Measurements from ENCODE around the gene FKBP10.
A peak's percentile ranks its signal among the peaks of the same experiment; 100 is the strongest.
"Not testable (repeated sequence)": the region's sequence is repeated elsewhere in the genome, so short reads cannot be mapped to it uniquely, and the experiment has no call there.

The FKBP10 gene

DNA sequence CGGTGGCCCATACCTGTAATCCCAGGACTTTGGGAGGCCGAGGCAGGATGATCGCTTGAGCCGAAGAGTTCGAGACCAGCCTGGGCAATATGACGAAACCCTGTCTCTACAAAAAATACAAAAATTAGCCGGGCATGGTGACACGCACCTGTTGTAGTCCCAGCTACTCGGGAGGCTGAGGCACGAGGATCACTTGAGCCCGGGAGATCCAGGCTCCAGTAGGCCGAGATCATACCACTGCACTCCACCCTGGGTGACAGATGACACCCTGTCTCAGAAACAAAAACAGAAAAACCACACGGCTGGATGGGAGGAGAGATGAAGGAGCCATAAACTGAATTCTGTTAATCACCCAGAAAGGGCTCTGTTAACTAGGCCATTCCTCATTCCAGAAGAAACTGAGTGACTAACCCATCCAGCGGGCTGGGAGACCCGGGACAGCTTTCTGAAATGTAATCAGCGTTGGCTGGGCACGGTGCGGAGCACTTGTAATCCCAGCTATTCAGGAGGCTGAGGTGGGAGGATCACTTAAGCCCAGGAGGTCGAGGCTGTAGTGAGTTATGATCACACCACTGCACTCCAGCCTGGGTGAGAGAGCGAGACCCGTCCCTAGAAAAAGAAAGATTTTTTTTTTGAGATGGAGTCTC, 23.9 kb downstream of the FKBP10 start:
- DNase-seq (ENCODE audit: low read depth, low spot score): no peak

DNA sequence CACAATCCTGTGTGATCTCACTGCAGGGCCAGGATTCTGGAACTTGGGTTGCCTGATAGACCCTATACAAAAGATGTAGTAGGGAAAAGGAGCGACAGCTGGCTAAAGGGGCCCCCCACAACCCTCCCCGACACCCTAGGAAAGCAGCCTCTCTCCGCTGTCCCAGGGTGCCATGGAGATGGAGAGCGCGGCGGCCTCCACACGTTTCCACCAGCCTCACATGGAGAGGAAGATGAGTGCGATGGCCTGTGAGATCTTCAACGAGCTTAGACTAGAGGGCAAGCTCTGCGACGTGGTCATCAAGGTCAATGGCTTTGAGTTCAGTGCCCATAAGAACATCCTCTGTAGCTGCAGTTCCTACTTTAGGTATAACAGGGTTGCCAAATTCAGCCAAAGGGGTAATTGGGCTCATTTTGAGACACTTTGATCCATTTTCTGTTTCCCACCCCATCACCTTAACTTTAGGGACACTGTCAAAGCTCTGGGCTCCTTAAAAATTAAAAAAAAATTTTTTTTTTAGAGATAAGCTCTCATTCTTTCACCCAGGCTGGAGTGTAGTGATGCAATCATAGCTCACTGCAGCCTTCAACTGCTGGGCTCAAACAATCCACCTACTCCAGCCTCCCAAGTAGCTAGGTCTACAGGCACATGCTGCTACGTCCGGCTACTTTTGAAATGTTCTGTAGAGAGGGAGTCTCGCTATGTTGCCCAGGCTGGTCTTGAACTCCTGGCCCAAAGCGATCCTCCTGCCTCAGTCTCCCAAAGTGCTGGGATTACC, 25.1 kb downstream of the FKBP10 start, which contains the start of gene KLHL10:
TSS of gene KLHL10 (plus strand) at position 65 of the 778 bp plus-strand sequence. CDS start at position 173, 108 bp downstream.
- no peak for DNase-seq (ENCODE audit: low read depth, low spot score)

DNA sequence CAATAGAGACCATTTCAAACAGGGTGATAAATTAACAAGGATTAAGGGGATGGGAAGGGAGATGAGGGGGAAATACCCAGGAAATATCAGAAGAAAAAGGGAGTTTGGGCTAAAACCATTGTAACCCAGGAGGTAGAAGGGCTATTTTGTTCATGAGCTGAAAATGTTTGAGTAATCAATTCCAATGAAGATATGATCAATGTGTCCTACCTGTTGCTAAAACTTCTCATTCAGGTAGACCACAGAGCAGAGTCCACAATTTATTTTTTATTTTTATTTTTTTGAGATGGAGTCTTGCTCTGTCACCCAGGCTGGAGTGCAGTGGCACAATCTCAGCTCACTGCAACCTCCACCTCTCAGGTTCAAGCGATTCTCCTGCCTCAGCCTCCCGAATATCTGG, 26.6 kb downstream of the FKBP10 start:
- DNase-seq (ENCODE audit: low read depth, low spot score): not testable (repeated sequence)

DNA sequence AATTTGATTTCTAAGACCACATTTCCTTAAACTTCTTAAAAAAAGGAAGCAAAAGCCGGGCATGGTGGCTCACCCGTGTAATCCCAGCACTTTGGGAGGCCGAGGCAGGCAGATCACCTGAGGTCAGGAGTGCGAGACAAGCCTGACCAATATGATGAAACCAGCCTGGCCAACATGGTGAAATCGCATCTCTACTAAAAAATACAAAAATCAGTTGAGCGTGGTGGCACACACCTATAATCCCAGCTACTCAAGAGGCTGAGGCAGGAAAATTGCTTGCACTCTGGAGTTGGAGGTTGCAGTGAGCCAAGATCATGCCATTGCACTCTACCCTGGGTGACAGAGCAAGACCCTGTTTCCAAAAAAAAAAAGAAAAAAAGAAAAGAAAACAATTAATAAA, 28.0 kb downstream of the FKBP10 start:
- DNase-seq (ENCODE audit: low read depth, low spot score): not testable (repeated sequence)

DNA sequence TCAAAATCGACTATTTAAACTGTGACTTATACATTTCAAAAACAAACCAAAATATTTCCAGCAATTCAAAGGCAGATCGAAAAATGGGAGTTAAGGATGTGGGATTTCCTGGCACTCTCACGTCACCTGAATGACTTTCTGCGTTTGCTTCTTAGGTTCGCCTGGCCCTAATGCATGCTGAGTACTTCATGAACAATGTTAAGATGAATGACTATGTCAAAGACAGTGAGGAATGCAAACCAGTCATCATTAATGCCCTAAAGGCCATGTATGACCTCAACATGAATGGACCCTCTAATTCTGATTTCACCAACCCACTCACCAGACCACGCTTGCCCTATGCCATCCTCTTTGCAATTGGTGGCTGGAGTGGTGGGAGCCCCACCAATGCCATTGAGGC, 32.2 kb downstream of the FKBP10 start:
- no peak for DNase-seq (ENCODE audit: low read depth, low spot score)

DNA sequence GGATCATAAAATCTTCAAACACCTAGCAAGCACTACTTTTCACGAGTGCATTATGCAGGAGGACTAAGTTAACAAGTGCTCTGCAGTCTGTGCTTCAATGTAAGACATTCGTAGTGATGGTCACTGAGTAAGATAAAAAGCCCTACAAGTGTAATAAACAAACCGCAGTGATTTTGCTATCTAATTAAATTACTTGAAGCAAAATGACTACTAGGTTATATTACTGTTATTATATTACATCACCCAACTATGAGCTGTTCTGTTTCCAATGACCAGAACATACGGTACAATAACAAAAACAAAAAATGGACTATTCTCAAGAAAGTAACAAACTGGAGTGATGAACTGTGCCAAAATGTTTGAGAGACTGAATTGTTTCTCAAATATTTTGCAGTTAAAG, 36.0 kb downstream of the FKBP10 start:
- no peak for DNase-seq (ENCODE audit: low read depth, low spot score)

DNA sequence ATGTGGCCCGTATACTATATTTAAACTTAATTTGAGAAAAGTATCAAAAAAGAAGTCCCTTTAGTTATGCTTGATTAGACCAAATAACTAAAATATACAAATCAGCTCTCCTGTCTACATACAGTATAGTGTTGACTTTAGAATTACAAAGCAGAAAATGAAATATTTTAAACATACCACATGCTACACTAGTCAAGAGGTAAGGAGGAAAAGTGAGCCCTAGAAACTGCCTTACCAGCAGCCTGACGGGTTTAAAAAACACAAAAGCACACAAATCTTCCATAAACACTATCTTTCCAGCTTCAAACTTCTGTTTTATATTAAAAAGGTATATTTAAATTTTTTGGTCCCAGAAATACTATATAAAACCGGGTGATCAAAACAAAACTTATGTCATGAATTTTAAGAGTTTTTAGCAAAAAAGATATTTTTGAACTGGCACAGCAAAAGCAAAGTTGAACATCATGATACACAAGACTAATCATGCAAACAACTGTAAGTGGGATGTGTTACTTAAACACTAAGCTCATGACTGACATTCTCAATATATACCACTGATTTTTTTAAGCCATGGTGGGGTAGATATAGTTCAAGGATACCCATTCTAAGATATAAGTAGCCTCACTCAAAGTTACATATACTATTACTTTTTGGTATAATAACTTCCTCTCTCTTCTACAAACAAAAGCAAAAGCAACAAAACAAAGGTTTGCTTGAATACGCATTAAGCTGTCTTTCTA, 36.6 kb downstream of the FKBP10 start:
- no peak for DNase-seq (ENCODE audit: low read depth, low spot score)

DNA sequence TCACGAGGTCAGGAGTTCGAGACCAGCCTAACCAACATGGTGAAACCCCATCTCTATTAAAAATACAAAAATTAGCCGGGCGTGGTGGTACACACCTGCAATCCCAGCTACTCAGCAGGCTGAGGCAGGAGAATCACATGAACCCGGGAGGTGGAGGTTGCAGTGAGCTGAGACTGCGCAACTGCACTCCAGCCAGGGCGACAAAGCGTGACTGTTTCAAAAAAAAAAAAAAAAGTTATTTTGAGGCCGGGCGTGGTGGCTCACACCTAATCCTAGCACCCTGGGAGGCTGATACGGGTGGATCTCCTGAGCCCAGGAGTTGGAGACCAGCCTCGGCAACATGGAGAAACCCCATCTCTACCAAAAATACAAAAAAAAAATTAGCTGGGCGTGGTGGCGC, 38.6 kb downstream of the FKBP10 start:
- DNase-seq (ENCODE audit: low read depth, low spot score): not testable (repeated sequence)

DNA sequence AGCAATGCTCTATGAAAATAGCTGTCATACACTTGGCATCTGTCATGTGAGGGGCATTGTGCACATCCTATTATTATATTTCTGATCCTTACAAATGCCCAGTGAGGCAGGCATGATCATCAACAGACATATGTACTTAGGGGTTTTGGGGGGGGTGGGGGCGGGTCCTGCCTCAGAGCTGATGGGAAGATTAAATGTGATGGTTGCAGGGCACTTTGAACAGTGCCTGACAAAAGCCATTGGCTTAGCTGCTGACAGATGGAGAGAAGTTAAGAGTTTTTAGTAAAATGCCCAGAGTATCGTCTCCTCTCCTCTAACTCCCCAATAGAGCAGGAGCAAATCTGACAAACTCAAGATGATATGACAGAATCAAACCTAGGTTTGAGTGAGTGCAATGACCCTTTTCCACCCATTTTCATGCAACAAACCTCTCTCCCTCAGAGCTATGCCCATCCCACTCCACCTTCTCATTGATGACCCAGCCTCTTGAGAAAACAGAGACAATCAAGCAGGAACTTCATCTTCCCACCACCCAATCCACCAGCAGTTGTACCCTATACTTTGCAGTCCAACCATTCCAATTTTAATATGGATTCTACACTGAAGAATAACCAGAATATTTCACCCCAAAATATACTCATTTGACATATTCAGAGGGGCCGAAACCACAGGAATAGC, 47.6 kb downstream of the FKBP10 start:
- no peak for DNase-seq (ENCODE audit: low read depth, low spot score)

DNA sequence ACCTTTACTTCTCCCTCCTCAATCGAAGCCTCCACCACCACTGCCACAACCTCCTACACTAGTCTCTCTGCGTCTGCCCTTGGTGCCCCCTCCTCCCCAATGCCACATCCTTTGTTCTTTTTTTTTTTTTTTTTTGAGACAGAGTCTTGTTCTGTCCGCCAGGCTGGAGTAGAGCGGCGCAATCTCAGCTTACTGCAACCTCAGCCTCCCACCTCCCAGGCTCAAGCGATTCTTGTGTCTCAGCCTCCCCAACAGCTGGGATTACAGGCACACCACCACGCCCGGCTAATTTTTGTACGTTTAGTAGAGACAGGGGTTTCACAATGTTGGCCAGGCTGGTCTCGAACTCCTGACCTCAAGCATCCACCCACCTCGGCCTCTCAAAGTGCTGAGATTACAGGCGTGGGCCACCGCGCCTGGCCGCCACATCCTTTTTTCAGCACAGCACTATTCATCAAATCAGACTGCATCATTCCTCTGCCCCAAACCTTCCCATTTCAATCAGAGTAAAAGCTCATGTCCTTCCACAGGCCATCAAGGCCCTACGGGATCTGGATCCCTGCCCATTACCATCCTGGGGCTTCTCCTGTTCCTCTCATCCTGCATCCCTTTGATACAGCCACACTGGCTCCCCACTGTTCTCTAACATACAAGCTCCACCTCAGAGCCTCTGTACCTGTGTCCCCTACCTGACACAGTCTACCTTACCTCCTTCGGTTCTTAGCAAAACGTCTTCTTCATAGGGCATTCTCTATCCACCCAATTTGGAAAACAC, 50.5 kb downstream of the FKBP10 start:
- no peak for DNase-seq (ENCODE audit: low read depth, low spot score)

DNA sequence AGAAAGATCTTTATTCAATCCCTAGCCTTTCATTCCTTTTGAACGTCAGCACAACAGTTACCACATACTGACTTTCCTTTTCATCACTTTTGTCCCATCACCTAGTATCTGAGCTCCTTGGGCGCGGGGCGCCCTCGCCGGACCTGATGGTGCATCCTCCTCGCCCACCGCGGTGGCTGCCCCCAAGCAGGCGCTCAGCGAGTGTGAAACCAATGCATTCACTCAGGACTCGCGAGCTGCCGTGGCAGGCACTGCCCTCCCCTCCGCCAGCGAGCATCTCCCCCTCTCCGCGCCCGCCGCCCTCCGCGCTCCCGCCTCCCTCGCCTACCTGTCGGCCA, 51.7 kb downstream of the FKBP10 start:
- DNase-seq (ENCODE audit: low read depth, low spot score): no peak

DNA sequence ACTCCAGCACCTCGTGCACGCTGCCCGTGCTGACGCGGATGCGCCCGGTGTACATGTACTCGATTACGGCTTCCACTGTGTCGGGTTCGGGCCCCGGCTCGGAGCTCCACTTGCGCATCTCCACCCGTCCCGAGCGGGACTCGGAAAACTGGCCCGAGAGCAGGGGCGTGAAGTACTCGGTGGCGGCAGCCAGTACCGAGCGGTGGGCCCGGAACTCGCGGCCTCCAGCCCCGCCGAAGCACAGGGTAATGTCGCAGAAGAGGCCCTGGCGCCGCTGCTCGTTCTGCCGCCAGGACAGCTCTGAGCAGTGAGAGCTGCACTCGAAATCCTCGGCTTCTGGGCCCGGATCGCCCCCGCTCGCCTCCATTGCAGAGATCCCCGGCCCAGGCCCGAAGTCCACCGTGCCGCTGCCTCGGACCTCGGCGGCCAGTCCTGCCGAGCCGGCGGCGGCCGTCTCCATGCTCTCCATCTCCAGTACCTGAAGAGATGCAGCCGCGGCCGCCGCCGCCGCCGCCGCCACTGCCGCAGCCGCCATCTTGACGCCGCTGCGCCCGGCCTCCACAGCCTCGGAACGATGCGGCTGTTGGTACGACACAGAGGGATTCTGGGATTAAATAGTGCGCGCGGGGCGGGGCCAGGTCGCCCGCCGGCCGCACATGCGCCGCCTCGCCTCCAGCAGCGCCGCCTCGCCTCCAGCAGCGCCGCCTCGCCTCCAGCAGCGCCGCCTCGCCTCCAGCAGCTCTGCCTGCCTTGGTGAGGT, 52.2 kb downstream of the FKBP10 start, which contains the start of gene KLHL11:
TSS of gene KLHL11 (minus strand) at position 588 of the 760 bp plus-strand sequence. CDS start at position 535, 53 bp downstream.
- DNase-seq (ENCODE audit: low read depth, low spot score): peak; percentile 74

DNA sequence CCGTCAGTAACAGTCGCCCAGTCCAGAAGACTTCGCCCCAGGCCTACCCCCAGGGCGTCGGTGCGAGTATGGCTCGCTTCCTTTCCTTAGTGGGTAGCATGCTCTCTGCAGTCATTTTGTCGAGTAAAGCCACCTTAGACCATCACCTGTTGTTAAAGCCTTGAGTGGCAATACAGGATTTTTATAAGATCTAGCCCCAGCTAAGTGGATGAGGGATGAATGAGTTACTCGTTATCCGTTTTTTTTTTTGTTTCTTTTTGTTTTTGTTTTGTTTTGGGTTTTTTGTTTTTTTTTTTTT, 52.7 kb downstream of the FKBP10 start:
- DNase-seq (ENCODE audit: low read depth, low spot score): no peak

DNA sequence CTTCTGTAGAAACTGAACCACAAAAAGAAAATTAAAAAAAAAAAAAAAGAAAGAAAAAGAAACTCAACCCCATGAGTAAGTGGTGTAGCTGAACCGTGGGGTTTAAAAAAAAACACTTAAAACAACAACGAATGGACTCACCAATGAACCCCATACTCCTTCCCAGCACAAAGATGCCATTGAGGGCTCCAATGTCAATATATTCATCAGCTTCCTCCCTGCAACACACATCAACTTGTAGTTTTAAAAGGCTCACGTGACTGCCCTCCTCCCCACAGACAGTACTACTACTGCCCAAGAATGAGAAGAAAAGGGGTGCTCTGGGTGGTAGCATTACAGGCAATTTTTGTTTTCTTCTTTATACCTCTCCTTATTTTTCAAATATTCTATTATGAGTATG, 55.8 kb downstream of the FKBP10 start:
- DNase-seq (ENCODE audit: low read depth, low spot score): no peak

DNA sequence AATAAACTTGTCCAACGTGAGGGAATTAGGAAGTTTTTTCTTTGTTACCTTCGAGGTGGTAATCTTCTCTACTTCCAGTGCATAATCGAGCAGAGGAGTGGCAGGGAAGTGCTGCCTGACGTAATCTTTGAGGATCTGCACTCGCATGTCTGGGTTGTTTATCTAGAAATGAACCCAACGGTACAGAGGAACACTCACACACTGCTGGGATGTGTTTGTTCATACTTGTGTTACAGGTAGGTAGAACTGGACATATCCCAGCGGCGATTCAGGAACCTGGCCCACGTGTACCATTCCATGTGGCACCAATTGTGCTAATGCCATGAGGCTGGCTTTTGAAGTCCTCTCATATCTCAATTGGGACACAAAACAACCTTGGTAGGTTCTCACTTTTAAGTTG, 56.6 kb downstream of the FKBP10 start:
- no peak for DNase-seq (ENCODE audit: low read depth, low spot score)

DNA sequence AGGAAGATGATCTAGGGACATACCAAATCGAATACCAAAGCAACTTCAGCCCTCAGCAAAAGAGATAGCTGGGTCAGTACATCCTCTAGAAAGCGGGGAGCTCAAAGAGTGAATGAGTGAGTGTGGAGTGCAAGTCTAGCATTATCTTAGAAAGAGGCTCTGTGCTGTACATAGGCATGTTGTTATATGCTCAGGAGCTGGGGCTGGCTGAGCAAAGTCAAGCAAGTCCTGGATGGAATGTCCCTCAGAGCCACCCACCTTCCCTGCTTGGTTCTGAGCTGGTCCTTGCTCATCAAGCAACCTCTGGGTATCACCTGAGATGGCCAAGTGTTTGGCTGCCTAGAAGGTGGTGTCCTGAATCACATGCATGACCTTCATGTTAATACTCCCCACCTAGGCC, 57.3 kb downstream of the FKBP10 start:
- no peak for DNase-seq (ENCODE audit: low read depth, low spot score)

DNA sequence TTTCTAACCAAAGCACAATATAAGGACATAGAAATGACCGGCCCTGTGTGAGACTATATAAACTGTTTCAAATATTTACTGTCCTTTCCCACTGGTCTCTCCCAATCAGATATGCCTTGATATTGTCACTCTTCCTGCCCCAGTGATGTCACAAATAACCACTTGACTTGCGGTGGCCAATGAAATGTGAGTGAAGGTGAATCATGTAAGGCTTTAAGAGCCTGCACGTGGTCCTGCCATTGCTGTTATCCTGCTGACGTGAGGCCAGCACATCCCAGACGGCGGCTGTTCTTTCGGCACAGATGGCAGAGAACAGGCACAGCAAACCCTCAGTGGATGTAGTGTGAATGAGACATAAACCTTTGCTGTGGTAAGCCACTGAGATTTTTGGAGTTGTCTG, 57.8 kb downstream of the FKBP10 start:
- DNase-seq (ENCODE audit: low read depth, low spot score): no peak

DNA sequence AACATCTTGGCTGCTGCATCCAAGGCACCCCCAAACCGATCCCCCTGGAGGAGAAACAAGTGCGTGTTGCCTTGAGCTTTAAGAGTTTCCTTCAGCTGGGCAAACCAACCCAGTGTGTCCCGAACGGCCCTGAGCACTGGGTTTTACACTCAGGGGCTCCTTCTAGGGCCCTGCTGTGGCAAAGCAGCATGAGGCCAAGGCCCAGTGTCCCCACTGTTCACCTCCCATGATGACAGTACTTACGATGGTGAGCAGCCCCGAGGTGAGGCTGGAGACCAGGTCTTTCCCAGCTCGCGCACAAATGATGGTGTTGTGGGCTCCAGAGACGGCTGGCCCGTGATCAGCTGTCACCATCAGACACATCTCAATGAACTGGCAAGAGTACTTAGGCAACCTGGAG, 59.0 kb downstream of the FKBP10 start:
- DNase-seq (ENCODE audit: low read depth, low spot score): no peak

All from activated CD4-positive, CD25-positive, alpha-beta regulatory T cell treated with anti-CD3 and anti-CD28 coated beads, Interleukin-2, amount 50 U/mL, for 16 hours (primary cell).